ENCODE measurements around the gene ASAH2B. TPM values are rescaled to one million over a fixed set of nuclear protein-coding genes. Genes with fewer than 3 reads are reported as not detected.
"Not testable (repeated sequence)": the region's sequence is repeated elsewhere in the genome, so short reads cannot be mapped to it uniquely, and the experiment has no call there.

ASAH2B gene
- total RNA-seq, 2 experiments from 2014 or later, result 5.9 to 10.3 TPM

DNA sequence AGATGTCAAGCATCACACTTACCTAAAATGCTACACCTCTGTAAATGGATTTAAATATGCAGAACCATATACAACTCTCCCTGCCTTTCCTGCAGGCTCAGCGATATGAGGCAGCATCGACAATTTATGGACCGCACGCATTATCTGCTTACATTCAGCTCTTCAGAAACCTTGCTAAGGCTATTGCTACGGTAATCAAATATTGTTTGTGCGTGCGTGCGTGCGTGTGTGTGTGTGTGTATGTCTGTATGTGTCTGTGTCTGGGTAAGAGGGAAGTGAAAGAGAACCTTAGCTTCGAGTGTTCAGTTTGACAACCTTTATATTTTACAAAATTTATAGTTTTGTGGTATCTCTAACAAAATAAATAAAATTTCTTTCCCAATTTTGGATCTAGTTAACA, 3.1 kb downstream of the ASAH2B start:
- H3K27ac Mint-ChIP-seq; ATAC-seq; POLR2A ChIA-PET; DNase-seq; H3K36me3 Mint-ChIP-seq (ENCODE audit: low read depth); H3K27me3 Mint-ChIP-seq; CTCF ChIA-PET; H3K4me3 Mint-ChIP-seq; H3K9me3 Mint-ChIP-seq (ENCODE audit: low read depth): not testable (repeated sequence)
- intact Hi-C loops (cut with DNase I, micrococcal nuclease), result loop anchor here in 1 of 2 experiments (5.0 kb wide), 1 partner anchor 546 kb away; no protein-coding TSS in a partner anchor
- peaks cover 15% of the 10 kb centered on the region for H3K4me1 Mint-ChIP-seq

GRCh38 chr10:50766774-50767513, 27.2 kb downstream of the ASAH2B start:
- POLR2A ChIA-PET; H3K36me3 Mint-ChIP-seq (ENCODE audit: low read depth); H3K4me3 Mint-ChIP-seq; H3K27me3 Mint-ChIP-seq; CTCF ChIA-PET; H3K9me3 Mint-ChIP-seq (ENCODE audit: low read depth); DNase-seq; H3K27ac Mint-ChIP-seq; H3K4me1 Mint-ChIP-seq; ATAC-seq; intact Hi-C loops (cut with DNase I, micrococcal nuclease): not testable (repeated sequence)

DNA sequence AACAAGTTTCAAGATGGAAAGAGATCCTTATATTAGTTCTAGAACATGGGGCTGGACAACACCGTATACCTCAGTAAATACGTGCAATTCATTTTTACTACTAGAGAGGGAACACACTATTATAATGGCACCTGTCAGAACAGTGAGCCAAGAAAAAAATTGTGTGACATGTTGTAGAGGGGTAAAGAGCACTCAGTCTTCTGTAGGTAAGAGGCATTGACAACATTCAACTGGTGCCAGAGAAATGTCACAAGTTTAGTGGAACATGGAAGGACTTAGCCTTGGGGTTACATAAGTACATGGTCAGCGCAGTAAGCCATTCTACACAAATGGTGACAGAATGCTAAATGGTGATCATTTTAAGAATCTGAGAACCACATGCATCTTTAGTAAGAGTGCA, 32.3 kb downstream of the ASAH2B start:
- CTCF ChIA-PET; H3K36me3 Mint-ChIP-seq (ENCODE audit: low read depth); H3K27me3 Mint-ChIP-seq; intact Hi-C loops (cut with DNase I, micrococcal nuclease); H3K4me1 Mint-ChIP-seq; DNase-seq; H3K9me3 Mint-ChIP-seq (ENCODE audit: low read depth); H3K4me3 Mint-ChIP-seq; H3K27ac Mint-ChIP-seq; ATAC-seq; POLR2A ChIA-PET: not testable (repeated sequence)

DNA sequence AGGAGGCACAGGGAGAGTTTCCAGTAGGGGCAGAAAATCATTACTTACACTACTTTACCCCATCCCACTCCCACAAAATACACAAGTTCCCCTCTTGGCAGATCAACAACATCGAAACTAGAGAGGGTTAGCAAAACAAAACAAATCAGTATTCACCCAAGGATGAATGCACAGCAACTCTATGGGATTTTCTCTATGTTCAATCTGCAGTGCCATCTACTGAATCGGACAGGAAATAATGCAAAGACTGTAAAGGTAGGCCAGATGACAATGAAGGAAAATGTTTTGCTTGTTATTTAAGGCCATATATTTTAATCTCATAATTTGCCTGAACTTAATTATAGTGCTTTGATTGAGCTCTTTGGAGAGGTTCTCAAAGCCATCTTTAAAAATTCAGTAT, 35.1 kb downstream of the ASAH2B start:
- H3K36me3 Mint-ChIP-seq (ENCODE audit: low read depth); intact Hi-C loops (cut with DNase I, micrococcal nuclease); H3K4me3 Mint-ChIP-seq; ATAC-seq; H3K27me3 Mint-ChIP-seq; CTCF ChIA-PET; POLR2A ChIA-PET; H3K9me3 Mint-ChIP-seq (ENCODE audit: low read depth); H3K4me1 Mint-ChIP-seq; H3K27ac Mint-ChIP-seq; DNase-seq: not testable (repeated sequence)

DNA sequence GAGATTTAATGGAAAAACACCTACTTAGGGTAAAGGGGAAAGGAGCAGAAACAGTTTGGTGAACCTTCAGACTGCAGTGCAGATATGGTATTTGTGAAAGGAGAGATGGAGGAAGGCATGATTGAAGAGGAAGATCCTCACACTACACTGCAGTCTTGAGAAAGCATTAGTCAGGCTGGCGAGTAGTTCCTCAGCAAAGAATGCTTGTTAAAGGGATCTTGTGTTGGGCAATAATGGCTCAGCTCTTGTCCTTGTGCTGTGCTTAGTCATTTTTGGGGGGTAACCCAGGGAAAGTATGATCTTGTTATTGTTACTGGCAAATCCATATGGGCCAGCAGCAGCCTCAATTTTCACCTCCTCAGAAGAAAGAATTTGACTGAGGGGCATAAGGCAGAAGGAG, 40.3 kb downstream of the ASAH2B start:
- POLR2A ChIA-PET, result not testable (repeated sequence)

GRCh38 chr10:50782017-50782416, 42.3 kb downstream of the ASAH2B start:
- H3K27ac Mint-ChIP-seq; H3K27me3 Mint-ChIP-seq; H3K4me1 Mint-ChIP-seq; ATAC-seq; H3K36me3 Mint-ChIP-seq (ENCODE audit: low read depth); DNase-seq; POLR2A ChIA-PET; H3K9me3 Mint-ChIP-seq (ENCODE audit: low read depth); CTCF ChIA-PET; H3K4me3 Mint-ChIP-seq; intact Hi-C loops (cut with DNase I, micrococcal nuclease): not testable (repeated sequence)

More for the DNA sequence above, 40.3 kb downstream of the ASAH2B start:
- H3K36me3 Mint-ChIP-seq (ENCODE audit: low read depth); DNase-seq; CTCF ChIA-PET; H3K9me3 Mint-ChIP-seq (ENCODE audit: low read depth); intact Hi-C loops (cut with DNase I, micrococcal nuclease); H3K4me3 Mint-ChIP-seq; H3K27ac Mint-ChIP-seq; ATAC-seq; H3K27me3 Mint-ChIP-seq; H3K4me1 Mint-ChIP-seq: not testable (repeated sequence)

- H3K27ac Mint-ChIP-seq; POLR2A ChIA-PET; H3K4me1 Mint-ChIP-seq; ATAC-seq; DNase-seq; H3K36me3 Mint-ChIP-seq (ENCODE audit: low read depth); H3K4me3 Mint-ChIP-seq; H3K9me3 Mint-ChIP-seq (ENCODE audit: low read depth); CTCF ChIA-PET; intact Hi-C loops (cut with DNase I, micrococcal nuclease); H3K27me3 Mint-ChIP-seq: not testable (repeated sequence)
Observed at GRCh38 chr10:50787962-50788361, 48.2 kb downstream of the ASAH2B start.

DNA sequence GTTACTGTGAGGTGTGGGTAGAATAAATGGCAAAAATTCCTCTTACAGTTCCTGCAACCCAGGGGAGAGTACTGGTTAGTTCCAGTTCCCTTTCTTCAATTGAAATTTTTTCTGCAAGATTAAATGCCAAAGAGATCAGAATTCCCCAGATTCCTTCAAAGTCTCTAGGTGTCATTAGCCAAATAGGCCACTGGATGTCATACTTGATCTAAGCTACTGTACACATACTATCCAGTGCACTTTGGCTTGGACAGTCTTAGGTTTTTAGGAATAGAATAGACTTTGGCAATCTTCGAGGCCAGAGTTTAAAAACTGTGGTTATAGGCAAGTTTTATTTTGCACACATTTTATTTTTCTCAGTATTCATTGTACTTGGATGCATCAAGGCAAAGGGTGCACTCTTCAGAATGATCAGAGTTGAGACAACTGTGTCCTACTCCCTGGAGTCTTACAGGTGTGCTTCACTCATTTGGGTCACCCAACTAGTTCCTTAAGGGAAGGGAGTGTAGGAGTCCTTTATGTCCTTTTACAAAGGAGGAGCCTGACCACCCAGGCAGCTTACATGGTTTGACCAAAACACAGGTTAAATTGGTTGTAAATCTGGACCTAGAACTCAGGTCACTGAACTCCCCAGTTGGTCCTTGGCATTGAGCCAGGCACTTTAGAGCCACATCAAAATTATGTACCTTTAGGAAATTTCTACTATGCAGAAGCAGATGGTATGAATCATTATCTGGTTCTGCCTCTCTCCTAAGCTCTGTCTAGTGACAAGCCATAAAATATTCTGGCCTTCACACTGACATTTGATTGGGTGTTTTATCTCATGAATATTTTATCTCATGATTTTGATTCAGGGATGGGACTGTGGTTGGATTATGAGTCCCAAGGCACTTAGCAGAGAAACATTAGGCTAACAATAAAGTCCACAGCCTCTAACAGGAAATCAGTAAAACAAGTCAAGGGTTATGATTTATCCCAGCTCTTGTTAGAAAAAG, 49.5 kb downstream of the ASAH2B start:
- ATAC-seq (no peak), DNase-seq (no peak)
- ChIA-PET CTCF (interaction anchor here (0.6 kb wide), 1 partner anchor 218 kb away, joined by 3 read pairs; no protein-coding TSS in a partner anchor), POLR2A (no interaction called here)
- Mint-ChIP-seq H3K36me3 (ENCODE audit: low read depth) (peaks cover 3% of the 10 kb centered on the region), H3K4me1 (peaks cover 8% of the 10 kb centered on the region), H3K9me3 (ENCODE audit: low read depth) (peaks cover 2% of the 10 kb centered on the region), H3K27me3 (no peaks in the 10 kb centered on the region), H3K4me3 (no peak overlapping the region), H3K27ac (no peak overlapping the region)
- intact Hi-C loops (cut with DNase I, micrococcal nuclease), result no loop called here

- CTCF ChIA-PET, result interaction anchor here (1.5 kb wide), 1 partner anchor 13 kb away, joined by 3 read pairs; no protein-coding TSS in a partner anchor
- ATAC-seq (no peak), DNase-seq (no peak)
- Mint-ChIP-seq H3K4me3 (no peak overlapping the region), H3K4me1 (no peaks in the 10 kb centered on the region), H3K27ac (no peak overlapping the region), H3K27me3 (peaks cover 2% of the 10 kb centered on the region), H3K9me3 (ENCODE audit: low read depth) (no peaks in the 10 kb centered on the region), H3K36me3 (ENCODE audit: low read depth) (no peaks in the 10 kb centered on the region)
- POLR2A ChIA-PET, result no interaction called here
- intact Hi-C loops (cut with DNase I, micrococcal nuclease), result no loop called here
Observed at GRCh38 chr10:50794490-50794889, 54.8 kb downstream of the ASAH2B start.

DNA sequence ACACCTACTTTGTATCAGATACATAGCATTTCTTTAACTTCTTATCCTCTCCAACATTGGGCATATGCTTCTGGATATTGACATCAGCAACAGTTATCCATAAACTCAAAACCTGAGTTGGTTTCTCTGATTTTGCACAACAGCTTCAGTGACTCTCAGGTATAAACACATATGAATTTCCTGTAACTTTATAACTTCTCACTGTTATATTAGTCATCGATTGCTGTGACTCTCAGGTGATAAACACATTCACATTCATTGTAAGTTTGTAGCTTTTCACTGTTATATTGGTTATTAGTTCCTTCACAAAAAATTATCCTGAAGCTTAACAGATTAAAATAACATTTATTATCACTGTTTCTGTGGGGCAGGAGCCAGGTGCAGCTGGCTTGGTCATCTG, 57.0 kb downstream of the ASAH2B start:
- ATAC-seq (no peak), DNase-seq (no peak)
- POLR2A ChIA-PET, result no interaction called here
- intact Hi-C loops (cut with DNase I, micrococcal nuclease), result no loop called here
- no peak overlapping the region for H3K27ac Mint-ChIP-seq
- no peaks in the 10 kb centered on the region for H3K4me1 Mint-ChIP-seq
- no peaks in the 10 kb centered on the region for H3K36me3 Mint-ChIP-seq (ENCODE audit: low read depth)
- CTCF ChIA-PET, result no interaction called here
- no peaks in the 10 kb centered on the region for H3K9me3 Mint-ChIP-seq (ENCODE audit: low read depth)
- peaks cover 6% of the 10 kb centered on the region for H3K27me3 Mint-ChIP-seq
- no peak overlapping the region for H3K4me3 Mint-ChIP-seq

DNA sequence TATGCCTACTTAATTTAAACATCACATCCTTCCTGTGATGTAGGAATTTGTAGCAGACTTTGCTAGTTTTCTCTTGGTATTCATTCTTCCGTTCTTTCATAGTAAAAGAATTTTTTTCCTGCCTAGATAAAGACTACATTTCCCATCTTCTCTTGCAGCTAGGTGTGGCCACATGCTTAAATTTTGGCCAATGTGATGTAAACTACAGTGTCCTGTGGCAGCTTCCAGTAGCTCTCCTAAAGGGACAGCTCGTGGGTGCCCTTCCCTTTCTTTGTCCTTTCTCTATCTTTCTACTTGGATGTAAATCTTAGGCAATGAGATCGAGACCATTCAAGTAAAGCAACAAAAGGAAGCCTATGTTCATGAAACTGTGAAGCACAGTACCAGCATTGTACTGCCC, 58.6 kb downstream of the ASAH2B start:
- intact Hi-C loops (cut with DNase I, micrococcal nuclease), result no loop called here
- ATAC-seq, result no peak
- H3K4me1 Mint-ChIP-seq, result no peaks in the 10 kb centered on the region
- no peak overlapping the region for H3K27ac Mint-ChIP-seq
- H3K9me3 Mint-ChIP-seq (ENCODE audit: low read depth), result no peaks in the 10 kb centered on the region
- DNase-seq, result no peak
- CTCF ChIA-PET, result no interaction called here
- H3K4me3 Mint-ChIP-seq, result no peak overlapping the region
- no peaks in the 10 kb centered on the region for H3K36me3 Mint-ChIP-seq (ENCODE audit: low read depth)
- H3K27me3 Mint-ChIP-seq, result peaks cover 6% of the 10 kb centered on the region
- POLR2A ChIA-PET, result no interaction called here

- POLR2A ChIA-PET, result no interaction called here
- Mint-ChIP-seq H3K36me3 (ENCODE audit: low read depth) (no peaks in the 10 kb centered on the region), H3K9me3 (ENCODE audit: low read depth) (no peaks in the 10 kb centered on the region), H3K27ac (no peak overlapping the region), H3K4me3 (no peak overlapping the region), H3K4me1 (no peaks in the 10 kb centered on the region), H3K27me3 (peaks cover 6% of the 10 kb centered on the region)
- ATAC-seq (no peak), DNase-seq (no peak)
- intact Hi-C loops (cut with DNase I, micrococcal nuclease), result no loop called here
- CTCF ChIA-PET, result no interaction called here
Observed at GRCh38 chr10:50799595-50799994, 59.9 kb downstream of the ASAH2B start.

All from activated CD4-positive, alpha-beta T cell treated with anti-CD3 and anti-CD28 coated beads for 36 hours (primary cell).